Adrenal gland (tissue), 12 donors: ENCODE measurements around the gene CLCN7. TPM values are rescaled to one million over a fixed set of nuclear protein-coding genes. Genes with fewer than 3 reads are reported as not detected.
A peak's percentile ranks its signal among the peaks of the same experiment; 100 is the strongest.

Experiments
- DNase-seq, 7 donors: peaks; one replicate each; pipeline ENCODE4 v3.0.0-alpha.2; 2019 to 2020
- H3K27ac ChIP-seq, 5 donors: fragments of 200-600 bp; sonication (generic) in 4 of 5; 1 replicate in 3 of 5; 2 replicates in 2 of 5; pipeline versions ENCODE4 v1.5.1 to v1.8.0; 2016 to 2020; ENCODE audit warnings: mild to moderate bottlenecking in 1 of 5
- H3K27me3 ChIP-seq: fragments of 200-600 bp; 2 replicates; pipeline ENCODE4 v1.8.0; 2021
- H3K36me3 ChIP-seq, 2 donors: fragments of 200-600 bp; replicated peaks in 1 of 2; 1 replicate in 1 of 2; 2 replicates in 1 of 2; pipeline versions ENCODE4 v1.5.1 to v1.8.0; 2018 to 2022
- H3K4me1 ChIP-seq, 2 donors: fragments of 200-600 bp; replicated peaks in 1 of 2; 1 replicate in 1 of 2; 2 replicates in 1 of 2; pipeline versions ENCODE4 v1.5.1 to v1.8.0; 2018 to 2021
- H3K4me3 ChIP-seq, 4 donors: fragments of 200-600 bp; sonication (generic) in 3 of 4; one replicate each; pipeline ENCODE4 v1.5.1; 2016 to 2018
- H3K9me3 ChIP-seq, 3 donors: fragments of 200-600 bp; sonication (generic) in 1 of 3; replicated peaks in 1 of 3; 1 replicate in 2 of 3; 2 replicates in 1 of 3; pipeline versions ENCODE4 v1.5.1 to v1.8.0; 2016 to 2021
- CTCF ChIP-seq, 6 experiments: fragments of 450-650 bp in 4 of 6; fragments of 200-600 bp in 2 of 6; sonication (generic) in 1 of 6; IDR thresholded peaks; 1 replicate in 5 of 6; 2 replicates in 1 of 6; pipeline versions ENCODE4 v1.5.1 to v1.8.0; 2016 to 2021; ENCODE audit warnings: antibody characterized with exemption in 6 of 6, mild to moderate bottlenecking in 2 of 6, moderate library complexity in 1 of 6
- POLR2A ChIP-seq, 2 donors: fragments of 450-650 bp; IDR thresholded peaks; one replicate each; pipeline ENCODE4 v1.6.1; 2017; ENCODE audit warnings: antibody characterized with exemption in 2 of 2, mild to moderate bottlenecking in 2 of 2, moderate library complexity in 1 of 2
- WGBS, 4 donors: extraction: QIAGEN DNeasy Blood & Tissue Kit in 2 of 4; methylation state at CpG; one replicate each; pipeline versions ENCODE4 v1.1.5 to v1.1.7; 2013 to 2017; 5-methylcytosine and 5-hydroxymethylcytosine counted together
- intact Hi-C, 2 donors: fragments of 100-400 bp; cut with DNase I; formaldehyde crosslinking; loops; one replicate each; pipeline versions ENCODE4 v1.14.1 to v1.15.0; 2022 to 2023
- polyA plus RNA-seq, 3 donors: library from polyadenylated mRNA; stranded (reverse); fragments of 200-250 nt in 2 of 3; fragments of 350-450 nt in 1 of 3; fragmentation: Illumina TruSeq in 1 of 3; extraction: RNeasy Lipid Tissue Mini Kit (QIAGEN cat#74804) in 1 of 3; gene quantifications; one replicate each; pipeline ENCODE4 v1.2.3, GENCODE V29; 2013 to 2014
- total RNA-seq, 9 donors: library from RNA; depleted of rRNA in 4 of 9; stranded (reverse); fragments of >200 nt in 4 of 9; fragments of 120-200 nt in 1 of 9; fragmentation: NEBNext Ultra II Directional in 1 of 9; extraction: Animal tissue kit (Norgen Biotek cat#: 25700) in 1 of 9; gene quantifications; one replicate each; pipeline versions ENCODE4 v1.1.0 to v1.2.4, GENCODE V29; 2013 to 2023
- donor health status: healthy with polysubstance abuse.
- donor health status: Bipolar disorder and iron deficiency.
- donor health status: DM: yes; HTN: yes; CAD: no.
- donor health status: DM: no; HTN: no; CAD: no.
- donor health status: DM: no; HTN: no; CAD: no.
- donor health status: DM: yes; HTN: yes; CAD: no.

CLCN7 gene
- total and polyA plus RNA-seq, 12 donors = 25.3 to 369 (median 127) TPM

- Histone ChIP-seq H3K4me1 (peaks cover 8 to 35% of the 10 kb centered on the region in 2 donors), H3K27ac (peak overlapping the region; percentile 57 to 89 (median 79)), H3K27me3 (no peaks in the 10 kb centered on the region), H3K36me3 (no peaks in the 10 kb centered on the region), H3K4me3 (no peak overlapping the region), H3K9me3 (no peaks in the 10 kb centered on the region)
- intact Hi-C loops = no loop called here
- WGBS, 4 donors = 41 to 48% (median 45%) methylated on average over 10 to 14 of the region's 14 CpGs
- no peak for TF ChIP-seq CTCF (IDR thresholded peaks at IDR 0.05)
- peak in 1 of 2 donors; percentile 78 for TF ChIP-seq POLR2A (IDR thresholded peaks at IDR 0.05)
- DNase-seq = peak; percentile 80 to 95 (median 92)
Observed at GRCh38 chr16:1466968-1467521, 7.8 kb downstream of the CLCN7 start.

- H3K4me3 ChIP-seq = no peak overlapping the region
- H3K9me3 ChIP-seq = no peaks in the 10 kb centered on the region
- no peak for DNase-seq
- peaks cover 0 to 4% of the 10 kb centered on the region in 2 donors for H3K36me3 ChIP-seq
- H3K4me1 ChIP-seq = peaks cover 8 to 29% of the 10 kb centered on the region in 2 donors
- intact Hi-C loops = no loop called here
- no peaks in the 10 kb centered on the region for H3K27me3 ChIP-seq
- TF ChIP-seq POLR2A (IDR thresholded peaks at IDR 0.05) (no peak), CTCF (IDR thresholded peaks at IDR 0.05) (no peak)
- 86 to 94% (median 93%) methylated on average over 22 to 24 of the region's 24 CpGs for WGBS, 4 donors
- peak overlapping the region in 1 of 5 donors; percentile 34 for H3K27ac ChIP-seq
Observed at GRCh38 chr16:1466054-1466453, 8.8 kb downstream of the CLCN7 start.

- no peak overlapping the region for H3K4me3 ChIP-seq
- H3K27ac ChIP-seq = no peak overlapping the region
- intact Hi-C loops = no loop called here
- peaks cover 0 to 9% of the 10 kb centered on the region in 2 donors for H3K36me3 ChIP-seq
- no peaks in the 10 kb centered on the region for H3K9me3 ChIP-seq
- H3K4me1 ChIP-seq = peaks cover 8 to 27% of the 10 kb centered on the region in 2 donors
- H3K27me3 ChIP-seq = no peaks in the 10 kb centered on the region
- DNase-seq = no peak
- 95 to 100% (median 95%) methylated on average over 1 to 13 of the region's 13 CpGs for whole genome bisulfite sequencing, 4 donors
- TF ChIP-seq CTCF (IDR thresholded peaks at IDR 0.05) = no peak
- no peak for TF ChIP-seq POLR2A (IDR thresholded peaks at IDR 0.05)
Observed at GRCh38 chr16:1465567-1465915, 9.3 kb downstream of the CLCN7 start.

GRCh38 chr16:1464894-1465566 lies 9.8 kb downstream of the CLCN7 start:
- no peak for TF ChIP-seq CTCF (IDR thresholded peaks at IDR 0.05)
- H3K27me3 ChIP-seq = no peaks in the 10 kb centered on the region
- H3K36me3 ChIP-seq = peaks cover 0 to 14% of the 10 kb centered on the region in 2 donors
- peak overlapping the region in 1 of 5 donors; percentile 46 for H3K27ac ChIP-seq
- no peaks in the 10 kb centered on the region for H3K9me3 ChIP-seq
- no peak overlapping the region for H3K4me3 ChIP-seq
- DNase-seq = no peak
- intact Hi-C loops = no loop called here
- 86 to 92% (median 89%) methylated on average over 24 to 33 of the region's 33 CpGs for WGBS, 4 donors
- H3K4me1 ChIP-seq = peaks cover 8 to 24% of the 10 kb centered on the region in 2 donors
